GM23248 (cell line): ENCODE results near the gene KMT2A. TPM values are rescaled to one million over a fixed set of nuclear protein-coding genes. Genes with fewer than 3 reads are reported as not detected.

Experiments
- DNase-seq: peaks from one replicate; pipeline ENCODE4 v3.0.0-alpha.2; 2015
- H2AFZ ChIP-seq: fragments of 200-600 bp; sonication (generic); 2 replicates; pipeline ENCODE4 v1.6.1; 2016; ENCODE audit warnings: antibody characterized with exemption
- H3F3A ChIP-seq: fragments of 200-600 bp; sonication (generic); 2 replicates; pipeline ENCODE4 v1.6.1; 2016; ENCODE audit warnings: mild to moderate bottlenecking, antibody characterized with exemption, mixed run types; ENCODE audit not compliant: insufficient read depth
- H3K27ac ChIP-seq: fragments of 200-600 bp; sonication (generic); 2 replicates; pipeline ENCODE4 v1.5.1; 2016; ENCODE audit warnings: mild to moderate bottlenecking
- H3K27me3 ChIP-seq: fragments of 200-600 bp; sonication (generic); replicated peaks from 2 replicates; pipeline ENCODE4 v1.6.1; 2016; ENCODE audit warnings: mild to moderate bottlenecking; ENCODE audit not compliant: insufficient read depth
- H3K36me3 ChIP-seq: fragments of 200-600 bp; sonication (generic); 2 replicates; pipeline ENCODE4 v1.6.1; 2016; ENCODE audit warnings: low read depth, mild to moderate bottlenecking
- H3K4me1 ChIP-seq: fragments of 200-600 bp; sonication (generic); 2 replicates; pipeline ENCODE4 v1.6.1; 2016; ENCODE audit warnings: mild to moderate bottlenecking; ENCODE audit not compliant: insufficient read depth
- H3K4me2 ChIP-seq: fragments of 200-600 bp; sonication (generic); one replicate; pipeline ENCODE4 v1.6.1; 2016; ENCODE audit warnings: mild to moderate bottlenecking; ENCODE audit not compliant: unreplicated experiment
- H3K4me3 ChIP-seq: fragments of 200-600 bp; sonication (generic); 2 replicates; pipeline ENCODE4 v1.5.1; 2016; ENCODE audit warnings: mild to moderate bottlenecking
- H3K79me2 ChIP-seq: fragments of 200-600 bp; sonication (generic); 2 replicates; pipeline ENCODE4 v1.6.1; 2016; ENCODE audit warnings: mild to moderate bottlenecking; ENCODE audit not compliant: insufficient read depth
- H3K9ac ChIP-seq: fragments of 200-600 bp; sonication (generic); 2 replicates; pipeline ENCODE4 v1.6.1; 2016; ENCODE audit warnings: mild to moderate bottlenecking
- H3K9me2 ChIP-seq: fragments of 200-600 bp; sonication (generic); 2 replicates; pipeline ENCODE4 v1.6.1; 2016; ENCODE audit warnings: mixed run types, mild to moderate bottlenecking, moderate library complexity; ENCODE audit not compliant: insufficient read depth
- H3K9me3 ChIP-seq: fragments of 200-600 bp; sonication (generic); one replicate; pipeline ENCODE4 v1.6.1; 2017; ENCODE audit warnings: low read depth
- H4K20me1 ChIP-seq: fragments of 200-600 bp; sonication (generic); 2 replicates; pipeline ENCODE4 v1.6.0; 2016; ENCODE audit not compliant: insufficient read depth
- EZH2 ChIP-seq: fragments of 200-600 bp; sonication (generic); IDR thresholded peaks from 2 replicates; pipeline ENCODE4 v1.6.1; 2018; ENCODE audit warnings: antibody characterized with exemption, mild to moderate bottlenecking; ENCODE audit not compliant: insufficient read depth, poor library complexity, severe bottlenecking
- EZH2phosphoT487 ChIP-seq: fragments of 200-600 bp; sonication (generic); IDR thresholded peaks from 2 replicates; pipeline ENCODE4 v1.6.1; 2018; ENCODE audit warnings: antibody characterized with exemption, moderate library complexity, mild to moderate bottlenecking, low read depth; ENCODE audit not compliant: insufficient read depth
- WGBS, 2 experiments: methylation state at CpG; one replicate each; pipeline ENCODE4 v1.1.6; 2015 to 2017; ENCODE audit warnings: low lambda C conversion rate in 2 of 2, low coverage in 1 of 2; ENCODE audit errors: missing lambda C conversion rate in 2 of 2; 5-methylcytosine and 5-hydroxymethylcytosine counted together
- in situ Hi-C: fragments of 300-500 bp; cut with MboI; formaldehyde crosslinking; loops from 2 replicates; pipeline ENCODE4 v1.15.0; 2020
- polyA plus RNA-seq: library from polyadenylated mRNA; unstranded; fragments of >200 nt; fragmentation: Nextera tagmentation; extraction: Ambion mirVana; gene quantifications from 2 replicates; pipeline ENCODE4 v1.2.1, GENCODE V29; 2016
- total RNA-seq: library from RNA; depleted of rRNA; stranded (reverse); fragments of >200 nt; shearing (Covaris generic); gene quantifications from 2 replicates; pipeline ENCODE4 v1.2.3, GENCODE V29; 2014

The KMT2A gene
- total and polyA plus RNA-seq, 2 experiments from 2014 or later: 7.6 to 19.1 TPM

- H3F3A ChIP-seq: no peaks in the 10 kb centered on the region; the same call in 1 of the 2 replicates
- H3K4me2 ChIP-seq: no peak overlapping the region
- no peaks in the 10 kb centered on the region for H3K79me2 ChIP-seq
- TF ChIP-seq EZH2 (no peak), EZH2phosphoT487 (no peak)
- no peak overlapping the region for H2AFZ ChIP-seq
- H3K36me3 ChIP-seq: peaks cover 77% of the 10 kb centered on the region
- no peak overlapping the region for H3K9ac ChIP-seq
- in situ Hi-C loops: no loop called here
- H3K27me3 ChIP-seq: no peaks in the 10 kb centered on the region
- no peaks in the 10 kb centered on the region for H3K4me1 ChIP-seq
- no peak for DNase-seq
- no peaks in the 10 kb centered on the region for H3K9me3 ChIP-seq
- H3K9me2 ChIP-seq: no peaks in the 10 kb centered on the region
- H3K27ac ChIP-seq: no peak overlapping the region
- no peak overlapping the region for H3K4me3 ChIP-seq
- H4K20me1 ChIP-seq: no peaks in the 10 kb centered on the region
- WGBS, 2 experiments: 85 to 89% methylated on average over 5 of the region's 5 CpGs
Measured at GRCh38 chr11:118511601-118512000, 75.3 kb downstream of the KMT2A start.

- Histone ChIP-seq H3F3A (no peaks in the 10 kb centered on the region; the same call in 1 of the 2 replicates), H3K9ac (no peak overlapping the region), H2AFZ (no peak overlapping the region), H3K9me2 (no peaks in the 10 kb centered on the region), H3K27ac (no peak overlapping the region), H3K27me3 (no peaks in the 10 kb centered on the region), H3K79me2 (no peaks in the 10 kb centered on the region), H3K9me3 (no peaks in the 10 kb centered on the region), H3K36me3 (peaks cover 68% of the 10 kb centered on the region), H3K4me2 (no peak overlapping the region), H3K4me1 (no peaks in the 10 kb centered on the region), H4K20me1 (no peaks in the 10 kb centered on the region), H3K4me3 (no peak overlapping the region)
- in situ Hi-C loops: no loop called here
- no peak for DNase-seq
- 96 to 99% methylated on average over 7 of the region's 7 CpGs for WGBS, 2 experiments
- TF ChIP-seq EZH2phosphoT487 (no peak), EZH2 (no peak)
Measured at GRCh38 chr11:118514103-118514502, 77.8 kb downstream of the KMT2A start.

GRCh38 chr11:118519549-118519948 lies 83.3 kb downstream of the KMT2A start:
- Histone ChIP-seq H3K9ac (no peak overlapping the region), H3K4me2 (no peak overlapping the region), H3K9me2 (no peaks in the 10 kb centered on the region), H3K9me3 (no peaks in the 10 kb centered on the region), H3K27ac (no peak overlapping the region), H3K27me3 (no peaks in the 10 kb centered on the region), H3K4me3 (no peak overlapping the region), H3K4me1 (no peaks in the 10 kb centered on the region), H3F3A (peaks cover 13% of the 10 kb centered on the region; the same call in 1 of the 2 replicates), H3K79me2 (no peaks in the 10 kb centered on the region), H4K20me1 (no peaks in the 10 kb centered on the region), H2AFZ (no peak overlapping the region), H3K36me3 (peaks cover 54% of the 10 kb centered on the region)
- in situ Hi-C loops: no loop called here
- DNase-seq: no peak
- no peak for TF ChIP-seq EZH2
- no peak for TF ChIP-seq EZH2phosphoT487
- WGBS, 2 experiments: 85 to 88% methylated on average over 6 of the region's 6 CpGs

- WGBS, 2 experiments: 87 to 89% methylated on average over 13 of the region's 13 CpGs
Measured at GRCh38 chr11:118521892-118522311, 85.6 kb downstream of the KMT2A start.

More at GRCh38 chr11:118521892-118522311, 85.6 kb downstream of the KMT2A start:
- Histone ChIP-seq H3K9ac (no peak overlapping the region), H3K36me3 (peaks cover 43% of the 10 kb centered on the region), H3K79me2 (no peaks in the 10 kb centered on the region), H3K4me1 (no peaks in the 10 kb centered on the region), H3K9me2 (no peaks in the 10 kb centered on the region), H3K27me3 (no peaks in the 10 kb centered on the region), H3F3A (peaks cover 13% of the 10 kb centered on the region; the same call in 1 of the 2 replicates), H4K20me1 (no peaks in the 10 kb centered on the region), H3K9me3 (no peaks in the 10 kb centered on the region), H3K4me3 (no peak overlapping the region), H3K27ac (no peak overlapping the region), H3K4me2 (no peak overlapping the region), H2AFZ (no peak overlapping the region)
- DNase-seq: no peak
- in situ Hi-C loops: no loop called here
- TF ChIP-seq EZH2phosphoT487 (no peak), EZH2 (no peak)
